Neural progenitor cell (in vitro differentiated cells): Measurements from ENCODE around the gene SNAP29. TPM values are rescaled to one million over a fixed set of nuclear protein-coding genes. Genes with fewer than 3 reads are reported as not detected.
"Not testable (repeated sequence)": the region's sequence is repeated elsewhere in the genome, so short reads cannot be mapped to it uniquely, and the experiment has no call there.

Experiments used
- DNase-seq: peaks from one replicate; pipeline ENCODE4 v3.0.0-alpha.2; 2016; ENCODE audit warnings: low spot score
- H2AFZ ChIP-seq: fragments of 200-600 bp; sonication (generic); replicated peaks from 2 replicates; pipeline ENCODE4 v1.6.1; 2016; ENCODE audit warnings: antibody characterized with exemption
- H3F3A ChIP-seq: fragments of 200-600 bp; sonication (generic); 2 replicates; pipeline ENCODE4 v1.6.1; 2016; ENCODE audit warnings: antibody characterized with exemption, low read depth
- H3K27ac ChIP-seq: fragments of 200-600 bp; sonication (generic); 2 replicates; pipeline ENCODE4 v1.5.1; 2016; ENCODE audit warnings: mild to moderate bottlenecking
- H3K27me3 ChIP-seq: fragments of 200-600 bp; sonication (generic); 2 replicates; pipeline ENCODE4 v1.6.1; 2016; ENCODE audit warnings: mild to moderate bottlenecking, moderate library complexity
- H3K36me3 ChIP-seq: fragments of 200-600 bp; sonication (generic); 2 replicates; pipeline ENCODE4 v1.5.1; 2016
- H3K4me1 ChIP-seq: fragments of 200-600 bp; sonication (generic); 2 replicates; pipeline ENCODE4 v1.6.1; 2016; ENCODE audit warnings: mixed run types
- H3K4me2 ChIP-seq: fragments of 200-600 bp; sonication (generic); 2 replicates; pipeline ENCODE4 v1.6.1; 2016
- H3K4me3 ChIP-seq: fragments of 200-600 bp; sonication (generic); 2 replicates; pipeline ENCODE4 v1.5.1; 2016
- H3K79me2 ChIP-seq: fragments of 200-600 bp; sonication (generic); 2 replicates; pipeline ENCODE4 v1.6.1; 2016; ENCODE audit warnings: low read depth
- H3K9ac ChIP-seq: fragments of 200-600 bp; sonication (generic); 2 replicates; pipeline ENCODE4 v1.6.1; 2016
- H3K9me3 ChIP-seq: fragments of 200-600 bp; sonication (generic); 2 replicates; pipeline ENCODE4 v1.5.1; 2016; ENCODE audit warnings: low read depth
- H4K20me1 ChIP-seq: fragments of 200-600 bp; sonication (generic); 2 replicates; pipeline ENCODE4 v1.6.1; 2016; ENCODE audit warnings: low read depth
- H3K27ac Mint-ChIP-seq: 3 replicates; pipeline ENCODE4 v1.8.0; 2021; ENCODE audit warnings: mixed read lengths
- H3K27me3 Mint-ChIP-seq: 2 replicates; pipeline ENCODE4 v1.8.0; 2022; ENCODE audit warnings: low read depth, mild to moderate bottlenecking, inconsistent platforms, moderate library complexity, mixed read lengths; ENCODE audit not compliant: insufficient read depth
- H3K36me3 Mint-ChIP-seq: 3 replicates; pipeline ENCODE4 v1.8.0; 2021; ENCODE audit warnings: mixed read lengths
- H3K4me1 Mint-ChIP-seq: 3 replicates; pipeline ENCODE4 v1.8.0; 2021; ENCODE audit warnings: mixed read lengths
- H3K4me3 Mint-ChIP-seq: 3 replicates; pipeline ENCODE4 v1.8.0; 2021; ENCODE audit warnings: mild to moderate bottlenecking, moderate library complexity, mixed read lengths
- H3K9me3 Mint-ChIP-seq: 3 replicates; pipeline ENCODE4 v1.8.0; 2020; ENCODE audit warnings: mixed read lengths
- EZH2 ChIP-seq: fragments of 200-600 bp; sonication (generic); IDR thresholded peaks from 2 replicates; pipeline ENCODE4 v1.6.1; 2017; ENCODE audit warnings: antibody characterized with exemption, mild to moderate bottlenecking, moderate library complexity
- EZH2phosphoT487 ChIP-seq: fragments of 200-600 bp; sonication (generic); IDR thresholded peaks from 2 replicates; pipeline ENCODE4 v1.6.1; 2017; ENCODE audit warnings: antibody characterized with exemption
- total RNA-seq: library from RNA; depleted of rRNA; stranded (reverse); fragments of >200 nt; gene quantifications from 2 replicates; pipeline ENCODE4 v1.2.3, GENCODE V29; 2015; ENCODE audit warnings: low replicate concordance
- TF ChIP-seq, protein P1 (sequence below): fragments of 200-600 bp; sonication (generic); IDR thresholded peaks from 2 replicates; pipeline ENCODE4 v1.5.1; 2017; ENCODE audit warnings: antibody characterized with exemption, mild to moderate bottlenecking

SNAP29 gene
- total RNA-seq, 1 donor from 2014 or later: 5.6 TPM

DNA sequence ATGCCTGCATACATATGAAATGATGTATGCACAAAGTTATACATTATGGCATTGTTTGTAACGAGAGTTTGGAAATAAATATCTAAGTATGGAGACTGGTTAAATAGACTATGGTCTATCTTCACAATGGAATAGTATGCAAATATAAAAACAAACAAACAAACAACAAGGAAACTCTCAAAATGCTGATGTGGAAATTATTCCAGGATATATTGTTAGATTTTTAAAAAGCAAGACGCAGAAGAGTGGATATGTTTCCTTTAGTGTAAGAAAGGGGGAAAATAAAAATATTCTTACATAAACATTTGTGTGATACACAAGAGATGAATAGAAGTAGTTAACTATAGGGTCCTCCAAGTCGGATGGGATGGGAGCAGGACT is 47.6 kb downstream of the SNAP29 start:
- H3K27me3 Mint-ChIP-seq: peaks cover 5% of the 10 kb centered on the region
- no peak overlapping the region for H3K27ac Mint-ChIP-seq
- no peaks in the 10 kb centered on the region for H3K27me3 ChIP-seq
- H3K4me1 Mint-ChIP-seq: no peaks in the 10 kb centered on the region
- H3K9ac ChIP-seq: no peak overlapping the region
- H3K4me2 ChIP-seq: no peak overlapping the region
- H3K4me3 Mint-ChIP-seq: no peak overlapping the region
- no peaks in the 10 kb centered on the region for H4K20me1 ChIP-seq
- no peak for DNase-seq
- no peaks in the 10 kb centered on the region for H3K36me3 Mint-ChIP-seq
- H3K27ac ChIP-seq: no peak overlapping the region
- no peaks in the 10 kb centered on the region for H3K4me1 ChIP-seq
- no peaks in the 10 kb centered on the region for H3K9me3 ChIP-seq
- TF ChIP-seq EZH2: no peak
- TF ChIP-seq EZH2phosphoT487: no peak
- TF ChIP-seq, protein P1, sequence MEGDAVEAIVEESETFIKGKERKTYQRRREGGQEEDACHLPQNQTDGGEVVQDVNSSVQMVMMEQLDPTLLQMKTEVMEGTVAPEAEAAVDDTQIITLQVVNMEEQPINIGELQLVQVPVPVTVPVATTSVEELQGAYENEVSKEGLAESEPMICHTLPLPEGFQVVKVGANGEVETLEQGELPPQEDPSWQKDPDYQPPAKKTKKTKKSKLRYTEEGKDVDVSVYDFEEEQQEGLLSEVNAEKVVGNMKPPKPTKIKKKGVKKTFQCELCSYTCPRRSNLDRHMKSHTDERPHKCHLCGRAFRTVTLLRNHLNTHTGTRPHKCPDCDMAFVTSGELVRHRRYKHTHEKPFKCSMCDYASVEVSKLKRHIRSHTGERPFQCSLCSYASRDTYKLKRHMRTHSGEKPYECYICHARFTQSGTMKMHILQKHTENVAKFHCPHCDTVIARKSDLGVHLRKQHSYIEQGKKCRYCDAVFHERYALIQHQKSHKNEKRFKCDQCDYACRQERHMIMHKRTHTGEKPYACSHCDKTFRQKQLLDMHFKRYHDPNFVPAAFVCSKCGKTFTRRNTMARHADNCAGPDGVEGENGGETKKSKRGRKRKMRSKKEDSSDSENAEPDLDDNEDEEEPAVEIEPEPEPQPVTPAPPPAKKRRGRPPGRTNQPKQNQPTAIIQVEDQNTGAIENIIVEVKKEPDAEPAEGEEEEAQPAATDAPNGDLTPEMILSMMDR: no peak
- no peak overlapping the region for H2AFZ ChIP-seq
- no peaks in the 10 kb centered on the region for H3K79me2 ChIP-seq
- no peaks in the 10 kb centered on the region for H3F3A ChIP-seq
- H3K9me3 Mint-ChIP-seq: no peaks in the 10 kb centered on the region
- H3K4me3 ChIP-seq: no peak overlapping the region
- no peaks in the 10 kb centered on the region for H3K36me3 ChIP-seq

DNA sequence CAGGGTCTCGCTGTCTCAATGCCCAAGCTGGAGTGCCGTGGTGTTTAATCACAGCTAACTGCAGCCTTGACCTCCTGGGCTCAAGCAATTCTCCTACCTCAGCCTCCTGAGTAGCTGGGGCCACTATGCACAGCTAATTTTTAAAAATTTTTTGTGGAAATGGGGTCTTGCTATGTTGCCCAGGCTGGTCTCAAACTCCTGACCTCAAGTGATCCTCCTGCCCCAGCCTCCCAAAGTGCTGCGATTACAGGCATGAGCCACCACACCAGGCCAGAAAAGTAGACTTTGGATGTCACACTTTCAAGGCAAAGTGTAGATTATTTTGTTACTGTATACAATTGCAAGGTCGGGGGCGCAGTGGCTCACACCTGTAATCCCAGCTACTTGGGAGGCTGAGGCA is 49.9 kb downstream of the SNAP29 start:
- not testable (repeated sequence) for H2AFZ ChIP-seq, H3K27me3 Mint-ChIP-seq, H3K9me3 ChIP-seq, H3K4me2 ChIP-seq, DNase-seq, H3K4me1 ChIP-seq, H4K20me1 ChIP-seq, H3K36me3 ChIP-seq, H3K4me1 Mint-ChIP-seq, H3K4me3 ChIP-seq, H3F3A ChIP-seq, H3K4me3 Mint-ChIP-seq, H3K79me2 ChIP-seq, H3K27me3 ChIP-seq, H3K27ac ChIP-seq, H3K9ac ChIP-seq, H3K9me3 Mint-ChIP-seq, H3K36me3 Mint-ChIP-seq, H3K27ac Mint-ChIP-seq

- Histone ChIP-seq H3K4me2 (no peak overlapping the region), H2AFZ (no peak overlapping the region), H3K27me3 (no peaks in the 10 kb centered on the region), H3K4me1 (no peaks in the 10 kb centered on the region), H3K27ac (no peak overlapping the region), H3K79me2 (no peaks in the 10 kb centered on the region), H3K4me3 (no peak overlapping the region), H3F3A (no peaks in the 10 kb centered on the region), H4K20me1 (no peaks in the 10 kb centered on the region), H3K9ac (no peak overlapping the region), H3K9me3 (no peaks in the 10 kb centered on the region), H3K36me3 (no peaks in the 10 kb centered on the region)
- H3K27ac Mint-ChIP-seq: no peak overlapping the region
- peaks cover 12% of the 10 kb centered on the region for H3K27me3 Mint-ChIP-seq
- H3K36me3 Mint-ChIP-seq: no peaks in the 10 kb centered on the region
- no peaks in the 10 kb centered on the region for H3K9me3 Mint-ChIP-seq
- TF ChIP-seq, protein P1: no peak
- TF ChIP-seq EZH2 (no peak), EZH2phosphoT487 (no peak)
- H3K4me3 Mint-ChIP-seq: no peak overlapping the region
- H3K4me1 Mint-ChIP-seq: peaks cover 3% of the 10 kb centered on the region
- no peak for DNase-seq
These were observed 50.9 kb downstream of the SNAP29 start for GRCh38 chr22:20909543-20910303.

DNA sequence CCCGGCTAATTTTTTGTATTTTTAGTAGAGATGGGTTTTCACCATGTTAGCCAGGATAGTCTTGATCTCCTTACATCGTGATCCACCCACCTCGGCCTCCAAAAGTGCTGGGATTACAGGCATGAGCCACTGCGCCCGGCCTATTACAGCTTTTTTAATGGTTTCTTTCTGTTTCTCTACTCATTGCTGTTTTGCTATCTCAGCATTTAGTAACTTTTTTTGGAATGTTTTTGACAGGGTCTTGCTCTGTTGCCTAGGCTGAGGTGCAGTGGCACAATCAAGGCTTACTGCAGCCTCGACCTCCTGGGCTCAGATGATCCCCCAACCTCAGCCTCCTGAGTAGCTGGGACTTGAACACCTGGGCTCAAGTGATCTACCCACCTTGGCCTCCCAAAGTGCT is 53.7 kb downstream of the SNAP29 start:
- Histone ChIP-seq H3K27ac (no peak overlapping the region), H3F3A (peaks cover 10% of the 10 kb centered on the region), H3K27me3 (no peaks in the 10 kb centered on the region), H3K4me3 (no peak overlapping the region), H3K9me3 (no peaks in the 10 kb centered on the region), H3K4me1 (no peaks in the 10 kb centered on the region), H4K20me1 (no peaks in the 10 kb centered on the region), H3K36me3 (no peaks in the 10 kb centered on the region), H3K4me2 (no peak overlapping the region), H3K9ac (no peak overlapping the region), H3K79me2 (peaks cover 2% of the 10 kb centered on the region), H2AFZ (no peak overlapping the region)
- no peak for DNase-seq
- Mint-ChIP-seq H3K4me1 (peaks cover 9% of the 10 kb centered on the region), H3K9me3 (no peaks in the 10 kb centered on the region), H3K36me3 (no peaks in the 10 kb centered on the region), H3K27ac (no peak overlapping the region), H3K4me3 (no peak overlapping the region), H3K27me3 (peaks cover 7% of the 10 kb centered on the region)
- TF ChIP-seq EZH2phosphoT487: no peak
- TF ChIP-seq EZH2: no peak
- TF ChIP-seq, protein P1: no peak
